Measurements from ENCODE around the gene CDH19. TPM values are rescaled to one million over a fixed set of nuclear protein-coding genes. Genes with fewer than 3 reads are reported as not detected.
A peak's percentile ranks its signal among the peaks of the same experiment; 100 is the strongest.
"Not testable (repeated sequence)": the region's sequence is repeated elsewhere in the genome, so short reads cannot be mapped to it uniquely, and the experiment has no call there.

Gene CDH19
- total RNA-seq, 2 experiments from 2014 or later = not detected

DNA sequence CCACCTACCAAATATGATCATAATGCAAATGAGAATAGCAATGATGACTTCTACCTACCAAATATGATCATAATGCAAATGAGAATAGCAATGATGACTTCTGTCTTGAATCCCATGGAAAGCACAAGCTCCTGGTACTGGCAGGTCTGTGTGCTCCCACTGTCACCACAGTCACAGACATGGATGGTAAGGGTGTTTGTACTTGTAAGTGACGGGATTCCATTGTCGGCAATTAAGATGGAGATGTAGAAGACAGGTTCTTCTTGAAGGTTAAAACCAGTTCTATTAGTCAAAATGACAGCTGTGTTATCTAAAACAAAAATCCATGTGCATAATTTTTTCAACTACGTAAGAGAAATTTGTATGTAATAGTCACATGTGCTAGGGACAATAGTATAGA lies 95.0 kb downstream of the CDH19 start:
- Mint-ChIP-seq H3K4me1 (ENCODE audit: low read depth) (no peaks in the 10 kb centered on the region), H3K27ac (no peak overlapping the region), H3K9me3 (peaks cover 4% of the 10 kb centered on the region), H3K4me3 (no peak overlapping the region), H3K36me3 (no peaks in the 10 kb centered on the region), H3K27me3 (no peaks in the 10 kb centered on the region)
- CTCF ChIA-PET = no interaction called here
- POLR2A ChIA-PET = no interaction called here
- intact Hi-C loops (cut with micrococcal nuclease) = no loop called here
- no peak for DNase-seq

DNA sequence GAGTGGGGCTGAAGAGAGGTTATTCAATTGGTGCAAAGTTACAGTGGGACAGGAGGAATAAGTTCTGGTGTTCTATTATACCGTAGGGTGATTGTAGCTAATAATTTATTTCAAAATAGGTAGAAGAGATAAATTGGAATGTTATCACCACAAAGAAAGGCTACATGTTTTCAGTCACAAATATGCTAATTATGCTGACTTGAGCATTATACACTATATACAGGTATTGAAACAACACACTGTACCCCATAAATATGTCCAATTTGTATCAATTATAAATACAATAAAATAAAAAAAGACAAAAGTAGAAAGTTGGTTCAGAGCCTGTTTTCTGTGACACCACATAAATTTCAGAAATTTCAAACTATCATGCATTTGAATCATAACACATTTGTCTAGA lies 97.7 kb downstream of the CDH19 start:
- H3K27me3 Mint-ChIP-seq = no peaks in the 10 kb centered on the region
- no peak overlapping the region for H3K27ac Mint-ChIP-seq
- intact Hi-C loops (cut with micrococcal nuclease) = no loop called here
- no peaks in the 10 kb centered on the region for H3K36me3 Mint-ChIP-seq
- no peaks in the 10 kb centered on the region for H3K4me1 Mint-ChIP-seq (ENCODE audit: low read depth)
- POLR2A ChIA-PET = no interaction called here
- H3K9me3 Mint-ChIP-seq = peaks cover 4% of the 10 kb centered on the region
- DNase-seq = no peak
- CTCF ChIA-PET = no interaction called here
- no peak overlapping the region for H3K4me3 Mint-ChIP-seq

DNA sequence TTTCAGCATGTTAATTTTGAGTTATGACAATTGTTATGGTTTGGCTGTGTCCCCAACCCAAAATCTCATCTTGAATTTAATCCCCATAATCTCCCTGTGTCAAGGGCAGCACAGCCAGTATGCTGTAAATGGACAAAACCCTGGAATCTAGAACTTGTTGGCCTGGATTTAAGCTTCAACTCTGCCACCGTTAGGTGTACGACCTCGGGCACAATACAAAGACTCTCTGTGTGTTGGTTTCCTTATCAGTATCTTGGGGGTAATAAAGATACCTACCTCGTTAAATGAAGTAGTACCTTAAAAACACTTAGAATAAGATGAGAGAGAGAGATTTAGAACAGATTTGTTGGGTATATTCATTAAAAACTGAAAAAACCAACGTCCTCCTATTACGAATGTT lies 106.5 kb downstream of the CDH19 start:
- H3K27me3 Mint-ChIP-seq = no peaks in the 10 kb centered on the region
- POLR2A ChIA-PET = no interaction called here
- no peaks in the 10 kb centered on the region for H3K36me3 Mint-ChIP-seq
- H3K9me3 Mint-ChIP-seq = peaks cover 5% of the 10 kb centered on the region
- H3K4me1 Mint-ChIP-seq (ENCODE audit: low read depth) = no peaks in the 10 kb centered on the region
- CTCF ChIA-PET = no interaction called here
- no peak for DNase-seq
- intact Hi-C loops (cut with micrococcal nuclease) = no loop called here
- H3K4me3 Mint-ChIP-seq = no peak overlapping the region
- no peak overlapping the region for H3K27ac Mint-ChIP-seq

DNA sequence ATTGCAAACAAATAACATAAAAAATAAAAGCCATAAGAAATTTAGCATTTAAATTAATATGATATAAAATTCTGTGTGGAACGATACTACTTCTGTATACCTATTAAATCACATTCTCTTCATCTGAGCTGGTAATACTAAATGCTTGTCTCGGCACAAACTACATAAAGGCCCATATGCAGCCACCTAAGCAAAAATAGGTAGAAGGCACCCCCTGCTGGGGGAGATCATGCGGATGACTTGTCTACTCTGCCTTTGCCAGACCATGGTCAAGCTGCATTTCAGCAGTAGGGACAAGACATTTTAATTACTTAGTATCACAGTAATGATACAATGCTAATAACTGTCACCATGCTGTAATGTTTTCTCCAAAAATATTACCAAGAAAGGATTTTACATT lies 108.0 kb downstream of the CDH19 start:
- Mint-ChIP-seq H3K36me3 (no peaks in the 10 kb centered on the region), H3K4me3 (no peak overlapping the region), H3K27me3 (no peaks in the 10 kb centered on the region), H3K4me1 (ENCODE audit: low read depth) (no peaks in the 10 kb centered on the region), H3K9me3 (peaks cover 5% of the 10 kb centered on the region), H3K27ac (no peak overlapping the region)
- intact Hi-C loops (cut with micrococcal nuclease) = no loop called here
- ChIA-PET POLR2A (no interaction called here), CTCF (no interaction called here)
- DNase-seq = peak; percentile 13

DNA sequence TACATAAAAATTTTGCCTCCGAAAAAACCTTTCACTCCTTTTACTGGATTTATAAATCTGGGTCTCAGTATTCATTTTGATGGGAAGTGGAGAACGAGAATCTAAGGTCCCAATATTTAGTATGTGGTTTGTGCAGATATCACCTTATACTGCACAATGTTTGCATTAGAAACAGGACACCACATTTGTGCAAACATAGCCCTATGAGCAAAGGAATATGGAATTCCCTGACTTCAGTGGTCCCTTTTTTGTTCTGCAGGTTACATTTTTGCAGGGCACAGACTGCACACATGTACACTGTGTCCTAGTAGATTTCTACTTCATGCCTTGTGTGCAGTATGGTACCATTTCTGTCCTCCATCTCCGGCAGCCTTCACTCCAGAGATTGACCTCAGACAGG lies 130.0 kb downstream of the CDH19 start:
- Mint-ChIP-seq H3K27me3 (no peaks in the 10 kb centered on the region), H3K4me1 (ENCODE audit: low read depth) (no peaks in the 10 kb centered on the region), H3K36me3 (no peaks in the 10 kb centered on the region), H3K4me3 (no peak overlapping the region), H3K27ac (no peak overlapping the region), H3K9me3 (peaks cover 13% of the 10 kb centered on the region)
- intact Hi-C loops (cut with micrococcal nuclease) = no loop called here
- DNase-seq = no peak
- ChIA-PET CTCF (no interaction called here), POLR2A (no interaction called here)

DNA sequence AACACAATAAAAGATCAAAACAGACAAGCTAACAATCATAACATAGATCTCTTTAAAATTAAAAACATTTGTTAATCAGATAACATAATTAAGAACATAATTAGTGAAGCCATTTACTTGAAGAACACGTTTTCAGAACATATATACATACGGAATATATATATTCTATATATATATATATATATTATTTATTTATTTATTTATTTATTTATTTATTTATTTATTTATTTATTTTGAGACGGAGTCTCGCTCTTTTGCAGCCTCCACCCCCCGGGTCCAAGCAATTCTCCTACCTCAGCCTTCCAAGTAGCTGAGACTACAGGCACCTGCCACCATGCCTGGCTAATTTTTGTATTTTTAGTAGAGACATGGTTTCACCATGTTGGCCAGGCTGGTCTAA lies 137.7 kb downstream of the CDH19 start:
- intact Hi-C loops (cut with micrococcal nuclease); H3K4me3 Mint-ChIP-seq; CTCF ChIA-PET; H3K27ac Mint-ChIP-seq; H3K27me3 Mint-ChIP-seq; H3K36me3 Mint-ChIP-seq; POLR2A ChIA-PET; H3K9me3 Mint-ChIP-seq; H3K4me1 Mint-ChIP-seq (ENCODE audit: low read depth); DNase-seq: not testable (repeated sequence)

DNA sequence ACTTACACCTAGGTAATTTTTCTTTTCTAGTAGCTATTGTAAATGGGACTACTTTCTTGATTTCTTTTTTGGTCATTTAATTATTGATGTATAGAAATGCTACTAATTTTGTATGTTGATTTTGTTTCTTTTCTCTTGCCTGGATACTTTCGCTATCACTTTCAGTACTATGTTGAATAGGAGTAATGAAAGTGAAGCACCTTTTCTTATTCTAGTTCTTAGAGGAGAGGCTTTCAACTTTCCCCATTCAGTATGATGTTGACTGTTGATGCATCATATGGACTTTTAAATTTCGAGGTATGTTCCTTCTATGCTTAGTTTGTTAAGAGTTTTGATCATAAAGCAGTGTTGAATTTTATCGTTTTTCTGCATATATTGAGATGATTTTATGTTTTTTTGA lies 142.5 kb downstream of the CDH19 start:
- Mint-ChIP-seq H3K36me3 (no peaks in the 10 kb centered on the region), H3K9me3 (peaks cover 16% of the 10 kb centered on the region), H3K4me3 (no peak overlapping the region), H3K27ac (no peak overlapping the region), H3K27me3 (no peaks in the 10 kb centered on the region), H3K4me1 (ENCODE audit: low read depth) (no peaks in the 10 kb centered on the region)
- ChIA-PET CTCF (no interaction called here), POLR2A (no interaction called here)
- DNase-seq = no peak
- intact Hi-C loops (cut with micrococcal nuclease) = no loop called here

DNA sequence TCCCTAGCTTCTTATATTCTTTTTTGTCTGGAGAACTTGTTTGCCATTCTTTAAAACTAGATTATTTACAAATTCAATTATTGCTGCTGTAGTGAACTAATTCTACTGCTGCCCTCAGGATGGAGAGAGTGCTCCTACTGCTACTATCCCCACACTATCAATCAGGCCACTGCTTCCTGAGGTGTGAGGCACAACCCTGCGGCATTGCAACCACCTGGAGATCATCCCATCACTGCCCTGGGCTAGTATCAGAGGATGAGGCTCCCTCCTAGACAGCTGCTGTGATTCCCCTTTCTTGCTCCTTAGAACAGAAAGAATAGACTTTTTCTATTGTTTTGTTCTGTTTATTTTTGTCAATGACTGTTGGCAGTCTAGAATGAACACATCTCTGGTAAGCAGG lies 146.6 kb downstream of the CDH19 start:
- H3K4me3 Mint-ChIP-seq = no peak overlapping the region
- DNase-seq = no peak
- no peak overlapping the region for H3K27ac Mint-ChIP-seq
- H3K9me3 Mint-ChIP-seq = peaks cover 27% of the 10 kb centered on the region
- ChIA-PET CTCF (no interaction called here), POLR2A (no interaction called here)
- intact Hi-C loops (cut with micrococcal nuclease) = no loop called here
- H3K27me3 Mint-ChIP-seq = no peaks in the 10 kb centered on the region
- H3K36me3 Mint-ChIP-seq = no peaks in the 10 kb centered on the region
- H3K4me1 Mint-ChIP-seq (ENCODE audit: low read depth) = no peaks in the 10 kb centered on the region

All from activated CD4-positive, alpha-beta memory T cell treated with anti-CD3 and anti-CD28 coated beads for 36 hours (primary cell).